GM12801 (cell line): ENCODE data around the gene MYOF.

ENCODE experiments used
- TF ChIP-seq, protein P1 (sequence below): IDR thresholded peaks from one replicate; pipeline ENCODE4 v1.5.1; 2011; ENCODE audit warnings: control low read depth; ENCODE audit not compliant: insufficient read length; ENCODE audit errors: extremely low read depth

The MYOF gene

GRCh38 chr10:93494494-93494893 lies 12.4 kb upstream of the MYOF start:
- TF ChIP-seq, protein P1, sequence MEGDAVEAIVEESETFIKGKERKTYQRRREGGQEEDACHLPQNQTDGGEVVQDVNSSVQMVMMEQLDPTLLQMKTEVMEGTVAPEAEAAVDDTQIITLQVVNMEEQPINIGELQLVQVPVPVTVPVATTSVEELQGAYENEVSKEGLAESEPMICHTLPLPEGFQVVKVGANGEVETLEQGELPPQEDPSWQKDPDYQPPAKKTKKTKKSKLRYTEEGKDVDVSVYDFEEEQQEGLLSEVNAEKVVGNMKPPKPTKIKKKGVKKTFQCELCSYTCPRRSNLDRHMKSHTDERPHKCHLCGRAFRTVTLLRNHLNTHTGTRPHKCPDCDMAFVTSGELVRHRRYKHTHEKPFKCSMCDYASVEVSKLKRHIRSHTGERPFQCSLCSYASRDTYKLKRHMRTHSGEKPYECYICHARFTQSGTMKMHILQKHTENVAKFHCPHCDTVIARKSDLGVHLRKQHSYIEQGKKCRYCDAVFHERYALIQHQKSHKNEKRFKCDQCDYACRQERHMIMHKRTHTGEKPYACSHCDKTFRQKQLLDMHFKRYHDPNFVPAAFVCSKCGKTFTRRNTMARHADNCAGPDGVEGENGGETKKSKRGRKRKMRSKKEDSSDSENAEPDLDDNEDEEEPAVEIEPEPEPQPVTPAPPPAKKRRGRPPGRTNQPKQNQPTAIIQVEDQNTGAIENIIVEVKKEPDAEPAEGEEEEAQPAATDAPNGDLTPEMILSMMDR: no peak

DNA sequence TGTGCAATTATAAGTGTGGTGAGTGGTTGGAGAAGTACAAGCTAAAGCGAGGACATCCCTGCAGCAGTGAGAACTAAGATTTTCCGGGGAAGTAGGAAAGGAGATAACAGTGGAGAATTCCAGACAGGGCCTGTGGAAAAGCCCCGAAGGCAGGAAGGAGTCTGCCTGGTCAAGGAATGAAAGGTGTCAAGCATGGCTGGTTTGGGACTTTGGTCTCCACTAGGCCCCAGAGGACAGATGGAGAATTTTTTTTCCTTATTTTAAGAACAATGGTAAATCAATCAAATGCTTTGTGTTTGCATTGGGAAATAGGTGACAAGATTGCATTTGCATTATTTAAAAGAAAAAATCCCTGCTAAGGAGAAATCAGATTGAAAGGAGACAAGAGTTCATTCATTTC lies 11.0 kb upstream of the MYOF start:
- TF ChIP-seq, protein P1: no peak

DNA sequence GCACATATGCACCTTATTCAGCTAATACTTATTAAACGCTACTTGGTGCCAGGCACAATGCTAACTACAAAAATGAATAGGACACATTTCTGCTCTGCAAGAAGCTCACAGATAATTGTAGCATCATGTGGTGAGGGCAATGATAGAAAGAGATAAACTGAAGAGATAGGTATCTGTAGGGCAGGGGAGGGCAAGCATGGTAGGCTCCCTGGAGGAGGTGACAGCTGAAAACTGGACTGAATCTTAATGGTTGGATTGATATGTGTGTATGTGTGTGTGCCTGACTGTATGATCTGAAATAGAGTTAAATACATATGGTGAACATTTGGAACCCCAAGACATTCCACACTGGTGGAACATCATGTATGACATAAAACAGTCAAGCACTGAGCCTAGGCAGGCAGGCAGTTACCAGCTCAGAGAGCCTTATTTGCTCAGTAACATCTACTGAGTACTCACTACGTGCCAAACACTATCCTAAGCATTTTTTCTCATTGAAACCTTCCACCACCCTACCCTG lies 9.5 kb upstream of the MYOF start:
- TF ChIP-seq, protein P1: no peak

GRCh38 chr10:93488956-93489528 lies 6.9 kb upstream of the MYOF start:
- TF ChIP-seq, protein P1: no peak

- TF ChIP-seq, protein P1: no peak
Measured at GRCh38 chr10:93485690-93486089, 3.6 kb upstream of the MYOF start.

- TF ChIP-seq, protein P1: no peak
Measured at GRCh38 chr10:93481637-93482144, 443 bp downstream of the MYOF start.

GRCh38 chr10:93478873-93479272 lies 3.3 kb downstream of the MYOF start:
- TF ChIP-seq, protein P1: no peak
